ENCODE results near the gene IL36RN.

Gene IL36RN

GRCh38 chr2:113058411-113058994 lies 495 bp upstream of the IL36RN start:
- no peak for DNase-seq
- no peaks in the 10 kb centered on the region for H3K27me3 ChIP-seq
- H3K9me3 ChIP-seq: no peaks in the 10 kb centered on the region
- H3K4me3 ChIP-seq (ENCODE audit: low read depth, low read length): no peak overlapping the region
- no peaks in the 10 kb centered on the region for H3K4me1 ChIP-seq
- H3K36me3 ChIP-seq: no peaks in the 10 kb centered on the region
- no peak for TF ChIP-seq CTCF (IDR thresholded peaks at IDR 0.05; ENCODE audit: low read depth, low read length)

GRCh38 chr2:113060396-113060795 lies 1.4 kb downstream of the IL36RN start:
- Histone ChIP-seq H3K27me3 (no peaks in the 10 kb centered on the region), H3K9me3 (no peaks in the 10 kb centered on the region), H3K4me1 (no peaks in the 10 kb centered on the region), H3K4me3 (ENCODE audit: low read depth, low read length) (no peak overlapping the region), H3K36me3 (no peaks in the 10 kb centered on the region)
- no peak for DNase-seq
- no peak for TF ChIP-seq CTCF (IDR thresholded peaks at IDR 0.05; ENCODE audit: low read depth, low read length)

- no peak for DNase-seq
- Histone ChIP-seq H3K4me3 (ENCODE audit: low read depth, low read length) (no peak overlapping the region), H3K27me3 (no peaks in the 10 kb centered on the region), H3K9me3 (no peaks in the 10 kb centered on the region), H3K4me1 (no peaks in the 10 kb centered on the region), H3K36me3 (no peaks in the 10 kb centered on the region)
- no peak for TF ChIP-seq CTCF (IDR thresholded peaks at IDR 0.05; ENCODE audit: low read depth, low read length)
Observed at GRCh38 chr2:113060796-113061195, 1.8 kb downstream of the IL36RN start.

- no peaks in the 10 kb centered on the region for H3K9me3 ChIP-seq
- H3K36me3 ChIP-seq: no peaks in the 10 kb centered on the region
- TF ChIP-seq CTCF (IDR thresholded peaks at IDR 0.05; ENCODE audit: low read depth, low read length): no peak
- H3K4me1 ChIP-seq: no peaks in the 10 kb centered on the region
- no peaks in the 10 kb centered on the region for H3K27me3 ChIP-seq
- no peak overlapping the region for H3K4me3 ChIP-seq (ENCODE audit: low read depth, low read length)
- no peak for DNase-seq
Observed at GRCh38 chr2:113061241-113061640, 2.2 kb downstream of the IL36RN start.

- TF ChIP-seq CTCF (IDR thresholded peaks at IDR 0.05; ENCODE audit: low read depth, low read length): no peak
- no peak for DNase-seq
Observed at GRCh38 chr2:113061896-113062770, 3.1 kb downstream of the IL36RN start.

GRCh38 chr2:113064281-113064680 lies 5.3 kb downstream of the IL36RN start:
- H3K27me3 ChIP-seq: no peaks in the 10 kb centered on the region
- H3K36me3 ChIP-seq: no peaks in the 10 kb centered on the region
- TF ChIP-seq CTCF (IDR thresholded peaks at IDR 0.05; ENCODE audit: low read depth, low read length): no peak
- no peak overlapping the region for H3K4me3 ChIP-seq (ENCODE audit: low read depth, low read length)
- no peak for DNase-seq
- H3K4me1 ChIP-seq: no peaks in the 10 kb centered on the region
- H3K9me3 ChIP-seq: no peaks in the 10 kb centered on the region

More at GRCh38 chr2:113061896-113062770, 3.1 kb downstream of the IL36RN start:
- no peaks in the 10 kb centered on the region for H3K4me1 ChIP-seq
- H3K27me3 ChIP-seq: no peaks in the 10 kb centered on the region
- no peaks in the 10 kb centered on the region for H3K9me3 ChIP-seq
- H3K4me3 ChIP-seq (ENCODE audit: low read depth, low read length): no peak overlapping the region
- no peaks in the 10 kb centered on the region for H3K36me3 ChIP-seq

Data from BE2C (cell line).